Lung (tissue), 12 donors: Measurements from ENCODE around the gene COX15. TPM values are rescaled to one million over a fixed set of nuclear protein-coding genes. Genes with fewer than 3 reads are reported as not detected.

ENCODE experiments used
- ATAC-seq: fragments of 200-7000 bp; cut with Tn5 transposase; one replicate; pipeline ENCODE4 v1.9.1; 2020; ENCODE audit warnings: moderate number of reproducible peaks; ENCODE audit not compliant: insufficient read depth, low FRiP score
- DNase-seq, 3 donors: peaks; one replicate each; pipeline ENCODE4 v3.0.0-alpha.2; 2013 to 2017
- H3K27ac ChIP-seq, 2 donors: one replicate each; pipeline ENCODE4 v1.5.1; 2013; ENCODE audit warnings: mild to moderate bottlenecking in 2 of 2, moderate library complexity in 2 of 2, control low read depth in 1 of 2, inconsistent platforms in 1 of 2, low read depth in 1 of 2, low read length in 1 of 2
- H3K27me3 ChIP-seq, 3 donors: one replicate each; pipeline ENCODE4 v1.5.1; 2013; ENCODE audit warnings: low read length in 2 of 3; ENCODE audit not compliant: control insufficient read depth in 3 of 3, insufficient read depth in 3 of 3
- H3K36me3 ChIP-seq, 4 donors: one replicate each; pipeline ENCODE4 v1.5.1; 2013; ENCODE audit warnings: low read length in 4 of 4, mild to moderate bottlenecking in 1 of 4, moderate library complexity in 1 of 4; ENCODE audit not compliant: control insufficient read depth in 4 of 4, insufficient read depth in 4 of 4
- H3K4me1 ChIP-seq, 5 donors: one replicate each; pipeline ENCODE4 v1.5.1; 2013; ENCODE audit warnings: low read length in 5 of 5, mild to moderate bottlenecking in 2 of 5, moderate library complexity in 1 of 5; ENCODE audit not compliant: control insufficient read depth in 5 of 5, insufficient read depth in 5 of 5
- H3K4me3 ChIP-seq: one replicate; pipeline ENCODE4 v1.5.1; 2013; ENCODE audit warnings: mild to moderate bottlenecking, control low read depth, moderate library complexity
- H3K9ac ChIP-seq, 2 donors: one replicate each; pipeline ENCODE4 v1.5.1; 2013; ENCODE audit warnings: low read length in 2 of 2, control low read depth in 1 of 2; ENCODE audit not compliant: insufficient read depth in 1 of 2
- H3K9me3 ChIP-seq, 4 donors: one replicate each; pipeline ENCODE4 v1.5.1; 2013; ENCODE audit warnings: low read length in 3 of 4, mild to moderate bottlenecking in 1 of 4, moderate library complexity in 1 of 4; ENCODE audit not compliant: control insufficient read depth in 4 of 4, insufficient read depth in 3 of 4
- WGBS, 2 donors: extraction: QIAGEN DNeasy Blood & Tissue Kit; methylation state at CpG; one replicate each; pipeline ENCODE4 v1.1.7; 2013; 5-methylcytosine and 5-hydroxymethylcytosine counted together
- polyA plus RNA-seq, 2 donors: library from polyadenylated mRNA; stranded (reverse); fragments of 200-250 nt; gene quantifications; one replicate each; pipeline ENCODE4 v1.2.1, GENCODE V29; 2013
- total RNA-seq, 2 donors: library from RNA; depleted of rRNA in 1 of 2; stranded (reverse); fragments of >200 nt in 1 of 2; gene quantifications; one replicate each; pipeline ENCODE4 v1.2.1, GENCODE V29; 2014 to 2021
- TF ChIP-seq, protein P1 (sequence below): IDR thresholded peaks from 2 replicates; pipeline ENCODE4 v1.5.1; 2012; ENCODE audit warnings: mild to moderate bottlenecking; ENCODE audit errors: control extremely low read depth, extremely low read depth
- donor health status: control.
- donor health status: control.
- donor health status: Bipolar disorder and iron deficiency.
- donor health status: healthy.
- donor health status: DM: yes; HTN: yes; CAD: no.

COX15 gene
- total and polyA plus RNA-seq, 4 donors: 13.5 to 37.7 (median 26.6) TPM

DNA sequence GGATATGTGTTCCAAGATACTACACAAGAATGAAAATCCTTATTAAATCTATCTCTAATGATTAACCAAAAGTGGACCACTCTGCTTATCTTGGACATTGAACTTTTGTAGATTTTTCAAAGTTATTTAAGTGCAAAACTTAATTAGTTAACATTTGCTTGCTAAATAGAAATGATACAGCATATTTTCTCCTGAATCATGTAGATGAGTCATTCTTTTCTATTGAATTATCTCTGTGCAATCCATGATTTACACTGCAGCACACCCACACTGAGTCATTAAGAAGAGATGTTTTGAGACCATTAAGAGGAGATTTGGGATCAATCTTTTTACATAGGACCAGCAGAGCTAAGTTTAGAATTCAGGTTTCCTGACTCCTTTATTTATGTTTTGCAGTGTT is 43.9 kb upstream of the COX15 start:
- H3K4me1 ChIP-seq: peaks cover 0 to 2% (median 0%) of the 10 kb centered on the region in 5 donors
- no peak overlapping the region for H3K9ac ChIP-seq
- DNase-seq (peak in 2 of 3 donors; percentile 14 to 32), ATAC-seq (peak; percentile 71)
- TF ChIP-seq, protein P1, sequence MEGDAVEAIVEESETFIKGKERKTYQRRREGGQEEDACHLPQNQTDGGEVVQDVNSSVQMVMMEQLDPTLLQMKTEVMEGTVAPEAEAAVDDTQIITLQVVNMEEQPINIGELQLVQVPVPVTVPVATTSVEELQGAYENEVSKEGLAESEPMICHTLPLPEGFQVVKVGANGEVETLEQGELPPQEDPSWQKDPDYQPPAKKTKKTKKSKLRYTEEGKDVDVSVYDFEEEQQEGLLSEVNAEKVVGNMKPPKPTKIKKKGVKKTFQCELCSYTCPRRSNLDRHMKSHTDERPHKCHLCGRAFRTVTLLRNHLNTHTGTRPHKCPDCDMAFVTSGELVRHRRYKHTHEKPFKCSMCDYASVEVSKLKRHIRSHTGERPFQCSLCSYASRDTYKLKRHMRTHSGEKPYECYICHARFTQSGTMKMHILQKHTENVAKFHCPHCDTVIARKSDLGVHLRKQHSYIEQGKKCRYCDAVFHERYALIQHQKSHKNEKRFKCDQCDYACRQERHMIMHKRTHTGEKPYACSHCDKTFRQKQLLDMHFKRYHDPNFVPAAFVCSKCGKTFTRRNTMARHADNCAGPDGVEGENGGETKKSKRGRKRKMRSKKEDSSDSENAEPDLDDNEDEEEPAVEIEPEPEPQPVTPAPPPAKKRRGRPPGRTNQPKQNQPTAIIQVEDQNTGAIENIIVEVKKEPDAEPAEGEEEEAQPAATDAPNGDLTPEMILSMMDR: no peak
- H3K9me3 ChIP-seq: no peaks in the 10 kb centered on the region
- no peak overlapping the region for H3K27ac ChIP-seq
- no peaks in the 10 kb centered on the region for H3K27me3 ChIP-seq
- H3K4me3 ChIP-seq: no peak overlapping the region
- H3K36me3 ChIP-seq: no peaks in the 10 kb centered on the region

DNA sequence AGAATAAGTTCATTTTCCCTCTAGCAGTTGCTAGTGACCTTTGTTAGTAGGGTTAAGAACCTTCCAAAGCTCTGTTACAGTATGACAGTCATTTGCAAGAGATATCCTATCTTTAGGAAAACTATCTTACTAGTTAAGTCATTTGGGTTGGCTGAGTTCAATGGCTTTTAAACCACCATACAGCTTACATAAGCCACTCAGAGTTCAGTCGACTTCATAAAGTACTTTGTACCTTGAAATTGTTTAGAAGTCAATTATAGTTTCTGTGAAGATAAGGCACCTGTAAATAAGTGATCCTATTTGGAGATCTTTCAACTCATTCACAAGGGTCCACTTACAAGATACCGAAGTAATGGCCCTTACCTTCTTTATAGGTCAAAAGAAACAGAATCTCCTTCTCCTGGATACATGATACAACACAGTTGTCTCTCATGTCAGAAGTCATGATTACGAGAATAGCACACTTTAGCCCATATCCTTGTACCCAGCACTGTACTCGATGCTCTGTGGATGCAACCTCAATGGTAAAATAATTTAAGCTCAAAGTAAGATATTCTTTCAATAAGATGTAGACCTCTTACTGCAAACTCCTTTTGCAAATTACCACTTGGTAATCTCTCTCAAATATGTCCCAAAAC is 38.6 kb upstream of the COX15 start:
- Histone ChIP-seq H3K9me3 (no peaks in the 10 kb centered on the region), H3K27me3 (no peaks in the 10 kb centered on the region), H3K4me3 (no peak overlapping the region), H3K9ac (no peak overlapping the region), H3K4me1 (no peaks in the 10 kb centered on the region), H3K27ac (no peak overlapping the region), H3K36me3 (no peaks in the 10 kb centered on the region)
- 76 to 82% methylated on average over 4 of the region's 4 CpGs for WGBS, 2 donors
- TF ChIP-seq, protein P1: no peak
- DNase-seq: no peak
- ATAC-seq: no peak

DNA sequence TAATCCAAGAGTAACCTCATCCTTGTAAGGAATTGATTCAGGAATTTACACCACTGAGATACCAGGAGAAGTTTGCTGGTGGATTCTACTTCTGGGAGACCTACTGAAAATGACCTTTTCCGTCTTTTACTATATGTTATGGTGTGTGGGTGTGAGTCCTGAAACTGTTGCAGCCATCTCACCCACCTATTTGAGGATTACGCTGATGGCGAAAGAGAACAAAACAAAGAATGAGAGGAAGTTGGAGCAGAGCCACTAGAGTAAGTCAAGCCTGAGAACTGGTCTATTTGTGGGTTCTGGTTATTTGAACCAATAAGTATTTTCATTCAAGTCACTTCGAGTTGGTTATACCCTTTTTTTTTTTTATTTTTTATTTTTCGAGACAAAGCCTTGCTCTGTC is 37.8 kb upstream of the COX15 start:
- whole genome bisulfite sequencing, 2 donors: 76 to 84% methylated on average over 5 of the region's 5 CpGs
- TF ChIP-seq, protein P1: no peak

DNA sequence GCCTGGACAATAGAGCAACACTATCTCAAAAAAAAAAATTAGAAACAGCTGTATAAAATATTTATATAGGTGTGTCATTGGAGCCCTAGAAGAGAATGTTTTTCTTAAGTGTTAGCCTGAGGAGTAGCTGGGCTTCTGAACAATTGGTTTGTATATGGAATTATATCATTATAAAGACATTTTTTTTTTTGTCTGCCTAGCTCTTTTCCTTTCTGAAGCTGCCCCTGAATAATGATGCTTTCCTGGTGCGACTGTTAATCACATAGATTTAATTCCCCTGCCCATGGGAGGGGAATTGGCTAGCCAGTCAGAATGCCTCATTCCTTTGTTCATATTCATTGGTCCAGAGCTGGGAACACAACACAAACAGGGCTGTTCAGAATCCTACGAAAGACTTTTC is 36.6 kb upstream of the COX15 start:
- 77 to 82% methylated on average over 2 of the region's 2 CpGs for WGBS, 2 donors
- no peak overlapping the region for H3K9ac ChIP-seq
- no peaks in the 10 kb centered on the region for H3K27me3 ChIP-seq
- no peak overlapping the region for H3K4me3 ChIP-seq
- TF ChIP-seq, protein P1: no peak
- DNase-seq (no peak), ATAC-seq (no peak)
- no peak overlapping the region for H3K27ac ChIP-seq
- H3K36me3 ChIP-seq: no peaks in the 10 kb centered on the region
- H3K9me3 ChIP-seq: no peaks in the 10 kb centered on the region
- no peaks in the 10 kb centered on the region for H3K4me1 ChIP-seq

More for the DNA sequence above, 37.8 kb upstream of the COX15 start:
- DNase-seq (no peak), ATAC-seq (no peak)
- Histone ChIP-seq H3K9ac (no peak overlapping the region), H3K36me3 (no peaks in the 10 kb centered on the region), H3K9me3 (no peaks in the 10 kb centered on the region), H3K27ac (no peak overlapping the region), H3K4me3 (no peak overlapping the region), H3K27me3 (no peaks in the 10 kb centered on the region), H3K4me1 (no peaks in the 10 kb centered on the region)
